ENCODE measurements around the gene RPH3AL. TPM values are rescaled to one million over a fixed set of nuclear protein-coding genes. Genes with fewer than 3 reads are reported as not detected.

Gene RPH3AL
- total RNA-seq, 1 donor from 2014 or later: 0.78 TPM

- Mint-ChIP-seq H3K36me3 (ENCODE audit: unreplicated experiment) (no peaks in the 10 kb centered on the region), H3K27ac (ENCODE audit: unreplicated experiment) (peak overlapping the region; percentile 41), H3K9me3 (ENCODE audit: unreplicated experiment) (no peaks in the 10 kb centered on the region), H3K27me3 (ENCODE audit: unreplicated experiment) (peaks cover 33% of the 10 kb centered on the region), H3K4me3 (ENCODE audit: unreplicated experiment) (peak overlapping the region; percentile 29), H3K4me1 (ENCODE audit: unreplicated experiment) (peaks cover 28% of the 10 kb centered on the region)
- TF ChIP-seq CTCF (IDR thresholded peaks at IDR 0.05): no peak
- no peak for DNase-seq (ENCODE audit: extremely low spot score, unreplicated experiment)
Observed at GRCh38 chr17:332558-333322, 19.9 kb downstream of the RPH3AL start.

GRCh38 chr17:332023-332422 is 20.6 kb downstream of the RPH3AL start:
- Mint-ChIP-seq H3K36me3 (ENCODE audit: unreplicated experiment) (no peaks in the 10 kb centered on the region), H3K4me3 (ENCODE audit: unreplicated experiment) (no peak overlapping the region), H3K27me3 (ENCODE audit: unreplicated experiment) (peaks cover 29% of the 10 kb centered on the region), H3K9me3 (ENCODE audit: unreplicated experiment) (no peaks in the 10 kb centered on the region), H3K27ac (ENCODE audit: unreplicated experiment) (no peak overlapping the region), H3K4me1 (ENCODE audit: unreplicated experiment) (peaks cover 28% of the 10 kb centered on the region)
- no peak for DNase-seq (ENCODE audit: extremely low spot score, unreplicated experiment)
- TF ChIP-seq CTCF (IDR thresholded peaks at IDR 0.05): no peak

GRCh38 chr17:330993-331701 is 21.5 kb downstream of the RPH3AL start:
- Mint-ChIP-seq H3K36me3 (ENCODE audit: unreplicated experiment) (no peaks in the 10 kb centered on the region), H3K27ac (ENCODE audit: unreplicated experiment) (no peak overlapping the region), H3K9me3 (ENCODE audit: unreplicated experiment) (no peaks in the 10 kb centered on the region), H3K4me1 (ENCODE audit: unreplicated experiment) (peaks cover 28% of the 10 kb centered on the region), H3K27me3 (ENCODE audit: unreplicated experiment) (peaks cover 22% of the 10 kb centered on the region), H3K4me3 (ENCODE audit: unreplicated experiment) (no peak overlapping the region)
- no peak for DNase-seq (ENCODE audit: extremely low spot score, unreplicated experiment)
- TF ChIP-seq CTCF (IDR thresholded peaks at IDR 0.05): no peak

- H3K36me3 Mint-ChIP-seq (ENCODE audit: unreplicated experiment): no peaks in the 10 kb centered on the region
- H3K4me1 Mint-ChIP-seq (ENCODE audit: unreplicated experiment): peaks cover 23% of the 10 kb centered on the region
- H3K9me3 Mint-ChIP-seq (ENCODE audit: unreplicated experiment): no peaks in the 10 kb centered on the region
- peaks cover 12% of the 10 kb centered on the region for H3K27me3 Mint-ChIP-seq (ENCODE audit: unreplicated experiment)
- no peak overlapping the region for H3K4me3 Mint-ChIP-seq (ENCODE audit: unreplicated experiment)
- no peak for TF ChIP-seq CTCF (IDR thresholded peaks at IDR 0.05)
- H3K27ac Mint-ChIP-seq (ENCODE audit: unreplicated experiment): no peak overlapping the region
- no peak for DNase-seq (ENCODE audit: extremely low spot score, unreplicated experiment)
Observed at GRCh38 chr17:329784-330420, 22.7 kb downstream of the RPH3AL start.

- no peak overlapping the region for H3K27ac Mint-ChIP-seq (ENCODE audit: unreplicated experiment)
- peaks cover 12% of the 10 kb centered on the region for H3K4me1 Mint-ChIP-seq (ENCODE audit: unreplicated experiment)
- H3K9me3 Mint-ChIP-seq (ENCODE audit: unreplicated experiment): no peaks in the 10 kb centered on the region
- H3K36me3 Mint-ChIP-seq (ENCODE audit: unreplicated experiment): no peaks in the 10 kb centered on the region
- no peak for TF ChIP-seq CTCF (IDR thresholded peaks at IDR 0.05)
- no peak overlapping the region for H3K4me3 Mint-ChIP-seq (ENCODE audit: unreplicated experiment)
- no peak for DNase-seq (ENCODE audit: extremely low spot score, unreplicated experiment)
- H3K27me3 Mint-ChIP-seq (ENCODE audit: unreplicated experiment): peaks cover 8% of the 10 kb centered on the region
Observed at GRCh38 chr17:327971-328370, 24.6 kb downstream of the RPH3AL start.

Measured in osteocyte (in vitro differentiated cells).